ENCODE results near the gene C2orf68.
A peak's percentile ranks its signal among the peaks of the same experiment; 100 is the strongest.
"Not testable (repeated sequence)": the region's sequence is repeated elsewhere in the genome, so short reads cannot be mapped to it uniquely, and the experiment has no call there.

Gene C2orf68

DNA sequence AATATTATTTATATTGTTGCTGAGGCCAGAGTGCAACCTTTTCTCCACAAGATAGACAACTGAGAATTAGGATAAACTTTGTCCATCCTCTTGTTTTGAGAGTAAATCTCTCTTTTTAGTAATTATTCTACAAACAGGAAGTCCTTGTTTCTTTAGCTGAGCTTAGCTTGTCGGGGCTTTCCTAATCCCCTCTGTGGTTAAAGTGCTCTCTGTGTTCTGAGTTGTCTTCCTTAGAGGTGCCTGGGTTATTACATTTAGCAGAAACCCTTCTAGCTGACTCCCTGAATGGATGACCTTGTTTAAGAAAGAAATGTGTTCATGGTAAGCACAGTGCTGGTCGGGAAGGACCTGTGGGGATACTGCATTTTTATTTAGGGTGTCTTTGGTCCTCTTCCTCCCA, 16.8 kb upstream of the C2orf68 start:
- no peak for DNase-seq

DNA sequence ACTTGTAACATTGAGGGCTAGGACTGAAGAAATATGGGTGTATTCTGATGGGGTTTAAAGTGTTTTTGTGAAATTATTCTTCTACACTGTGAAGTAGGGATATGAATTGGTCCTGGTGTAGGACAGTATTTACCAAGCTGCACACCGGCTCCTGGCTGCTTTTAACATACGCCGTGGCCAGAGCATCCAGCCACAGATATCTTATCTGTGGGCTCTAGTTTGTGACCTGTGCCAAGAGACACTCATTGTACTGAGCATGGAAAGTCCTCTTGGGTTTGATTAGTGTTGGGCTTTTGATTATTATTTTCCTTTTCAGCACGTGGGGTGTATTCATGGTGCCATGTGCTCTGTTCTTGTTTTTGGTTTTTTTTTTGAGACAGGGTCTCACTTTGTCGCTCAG, 12.1 kb upstream of the C2orf68 start:
- no peak for DNase-seq

DNA sequence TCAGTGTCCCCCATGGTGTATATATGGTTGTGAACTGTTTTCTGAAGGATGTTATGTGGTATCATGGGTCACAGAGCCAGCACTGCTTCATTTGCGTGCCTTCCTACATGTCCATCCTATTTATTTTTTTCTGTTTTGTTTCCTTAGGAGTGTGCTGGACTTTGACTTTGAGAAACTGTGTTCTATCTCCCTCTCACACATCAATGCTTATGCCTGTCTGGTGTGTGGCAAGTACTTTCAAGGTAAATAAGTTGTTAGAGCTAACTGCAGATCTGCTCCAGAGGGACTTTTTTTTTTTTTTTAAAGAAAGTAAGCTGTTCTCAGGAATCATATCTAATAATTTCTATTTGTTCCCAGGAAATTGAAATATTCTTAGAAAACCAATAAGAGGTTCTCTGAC, 9.5 kb upstream of the C2orf68 start:
- no peak for DNase-seq

DNA sequence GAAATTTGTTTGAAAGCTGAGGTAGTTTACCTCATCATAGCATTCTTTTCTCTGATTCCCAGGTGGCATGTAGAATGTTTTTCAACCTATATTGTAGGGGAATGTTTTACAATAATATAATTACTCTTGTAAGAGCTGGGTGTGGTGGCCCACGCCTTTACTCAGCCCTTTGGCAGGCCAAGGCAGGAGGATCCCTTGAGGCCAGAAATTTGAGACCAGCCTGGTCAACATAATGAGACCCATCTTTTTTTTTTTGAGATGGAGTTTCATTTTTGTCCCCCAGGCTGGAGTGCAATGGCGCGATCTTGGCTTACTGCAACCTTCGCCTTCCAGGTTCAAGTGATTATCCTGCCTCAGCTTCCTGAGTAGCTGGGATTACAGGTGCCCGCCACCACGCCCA, 7.8 kb upstream of the C2orf68 start:
- no peak for DNase-seq

DNA sequence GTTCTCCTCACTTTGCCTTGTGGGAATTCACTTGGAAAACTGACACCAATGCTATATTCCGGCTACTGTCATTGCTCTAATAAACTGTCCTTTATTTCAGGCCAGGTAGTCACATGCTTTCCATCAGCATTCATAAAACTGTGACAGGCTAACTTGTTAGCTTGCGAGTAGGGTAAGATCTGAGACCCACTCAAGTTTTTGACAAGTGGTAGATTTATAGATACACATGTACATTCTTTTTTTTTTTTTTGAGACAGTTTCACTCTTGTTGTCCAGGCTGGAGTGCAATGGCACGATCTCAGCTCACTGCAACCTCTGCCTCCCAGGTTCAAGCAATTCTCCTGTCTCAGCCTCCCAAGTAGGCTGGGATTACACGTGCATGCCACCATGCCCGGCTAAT, 5.9 kb upstream of the C2orf68 start:
- DNase-seq: not testable (repeated sequence)

DNA sequence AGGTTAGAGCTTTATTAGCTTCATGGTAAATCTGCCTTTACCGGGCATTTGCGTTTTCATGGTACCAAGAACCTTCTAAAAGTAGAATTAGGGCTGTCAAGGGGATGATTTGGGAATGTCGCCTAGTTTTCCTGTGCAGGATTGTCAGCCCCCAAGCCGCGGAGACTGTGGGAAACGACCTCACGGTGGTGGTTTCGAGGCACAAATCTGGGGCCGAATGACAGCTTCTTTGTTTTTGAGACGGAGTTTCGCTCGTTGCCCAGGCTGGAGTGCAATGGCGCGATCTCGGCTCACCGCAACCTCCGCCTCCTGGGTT, 3.5 kb upstream of the C2orf68 start:
- DNase-seq: no peak

DNA sequence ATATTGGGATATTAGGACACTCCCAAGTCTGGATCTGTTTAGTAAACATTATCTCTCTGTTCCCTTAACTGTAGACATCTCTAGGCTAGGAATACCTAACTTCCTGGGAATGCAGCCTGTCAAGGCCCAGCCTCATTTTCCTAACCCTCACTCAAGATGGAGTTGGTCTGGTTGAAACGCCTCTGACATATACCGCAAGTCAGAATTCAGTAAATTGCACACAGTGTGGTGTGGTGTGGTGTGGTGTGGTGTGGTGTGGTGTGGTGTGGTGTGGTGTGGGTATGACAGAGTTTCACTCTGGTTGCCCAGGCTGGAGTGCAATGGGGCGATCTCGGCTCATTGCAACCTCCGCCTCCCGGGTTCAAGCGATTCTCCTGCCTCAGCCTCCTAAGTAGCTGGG, 2.9 kb upstream of the C2orf68 start:
- DNase-seq: not testable (repeated sequence)

DNA sequence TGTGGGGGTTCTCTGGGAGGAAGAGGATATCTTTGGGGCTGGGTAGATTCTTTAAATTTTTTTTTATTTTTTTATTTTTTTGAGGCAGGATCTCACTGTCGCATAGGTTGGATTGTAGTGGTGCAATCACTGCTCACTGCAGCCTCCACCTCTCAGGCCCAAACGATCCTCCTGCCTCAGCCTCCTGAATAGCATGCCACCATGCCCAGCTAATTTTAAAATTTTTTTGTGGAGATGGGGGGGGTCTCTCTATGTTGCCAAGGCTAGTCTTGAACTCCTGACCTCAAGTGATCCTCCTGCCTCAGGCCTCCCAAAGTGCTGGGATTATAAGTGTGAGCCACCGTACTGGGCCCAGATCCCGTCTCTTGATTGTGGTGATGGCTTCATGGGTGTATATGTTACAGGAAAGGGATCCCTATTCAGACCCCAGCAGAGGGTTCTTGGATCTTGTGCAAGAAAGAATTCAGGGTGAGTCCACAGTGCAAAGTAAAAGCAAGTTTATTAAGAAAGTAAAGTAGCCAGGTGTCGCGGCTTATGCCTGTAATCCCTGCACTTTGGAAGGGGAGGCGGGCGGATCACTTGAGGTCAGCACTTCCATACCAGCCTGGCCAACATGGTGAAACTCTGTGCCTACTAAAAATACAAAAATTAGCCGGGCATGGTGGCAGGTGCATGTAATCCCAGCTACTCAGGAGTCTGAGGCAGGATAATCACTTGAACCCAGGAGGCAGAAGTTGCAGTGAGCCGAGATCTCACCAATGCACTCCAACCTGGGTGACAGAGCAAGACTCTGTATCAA, 2.0 kb upstream of the C2orf68 start:
- DNase-seq: no peak

DNA sequence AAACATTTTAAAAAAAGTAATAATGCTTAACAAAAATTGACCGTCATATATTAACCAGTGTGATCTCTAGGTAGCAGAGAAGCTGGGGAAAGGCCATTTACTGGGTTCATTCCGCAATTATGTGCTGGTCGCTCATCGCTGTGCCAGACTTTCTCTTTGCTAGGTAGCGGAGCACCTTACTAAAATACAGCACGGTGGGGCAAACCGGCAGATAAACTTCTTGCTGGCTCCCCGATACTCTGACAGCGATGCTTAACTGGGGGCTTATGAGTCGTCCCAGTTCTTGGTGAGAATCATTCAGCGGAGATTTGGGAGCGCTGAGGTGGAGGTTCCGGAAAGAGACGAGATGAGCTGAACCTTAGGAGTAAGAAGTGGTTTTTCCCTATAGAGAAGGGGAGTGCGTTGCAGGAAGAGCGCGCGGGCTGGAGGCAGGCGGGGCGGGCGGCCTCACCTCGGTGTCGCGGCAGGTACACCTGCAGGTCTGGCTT, 605 bp downstream of the C2orf68 start:
- no peak for DNase-seq

DNA sequence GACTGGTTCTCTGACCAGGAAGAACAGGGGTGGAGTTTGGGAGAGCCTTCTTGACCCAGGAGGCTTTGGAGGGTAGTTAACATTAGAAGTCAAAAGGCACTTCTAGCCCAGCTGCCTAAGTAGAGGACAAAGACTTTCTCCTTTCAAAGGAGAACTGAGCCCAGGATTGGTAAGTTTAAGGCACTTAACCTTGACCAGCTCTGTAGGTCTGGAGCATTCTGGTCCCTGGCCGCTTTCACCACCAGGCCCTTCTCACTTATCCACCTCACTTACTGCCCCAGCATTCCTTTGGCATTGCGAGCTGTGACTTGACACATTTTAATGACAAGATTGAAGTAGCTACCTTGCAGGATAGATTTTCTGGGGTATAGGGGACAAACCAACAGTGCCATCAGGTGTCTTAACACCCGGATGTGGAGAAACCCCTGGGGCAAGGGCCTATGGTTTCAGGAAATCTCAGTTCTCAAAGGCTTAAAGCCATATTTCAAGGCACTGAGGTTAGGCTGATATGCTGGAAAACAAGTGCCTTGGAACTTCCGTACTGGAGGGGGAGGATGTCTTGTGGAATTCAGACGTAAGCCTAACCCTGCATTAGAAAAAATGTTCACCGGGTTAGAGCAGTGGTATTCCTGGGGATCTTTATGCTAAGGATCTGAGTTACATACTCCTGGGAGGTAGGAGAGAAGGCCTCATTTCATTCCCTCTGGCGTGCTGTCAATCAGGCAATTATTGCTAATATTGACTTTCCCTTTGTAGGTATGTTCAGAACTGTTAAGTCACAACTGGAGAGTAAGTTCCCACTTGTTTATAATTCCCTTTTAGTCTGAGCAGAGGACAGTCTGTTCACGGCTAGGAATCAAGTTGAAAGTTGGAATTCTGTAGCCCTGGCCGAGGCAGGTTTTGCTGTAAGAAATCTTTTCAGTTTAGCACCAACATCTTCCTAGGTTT, 4.3 kb downstream of the C2orf68 start:
- no peak for DNase-seq

DNA sequence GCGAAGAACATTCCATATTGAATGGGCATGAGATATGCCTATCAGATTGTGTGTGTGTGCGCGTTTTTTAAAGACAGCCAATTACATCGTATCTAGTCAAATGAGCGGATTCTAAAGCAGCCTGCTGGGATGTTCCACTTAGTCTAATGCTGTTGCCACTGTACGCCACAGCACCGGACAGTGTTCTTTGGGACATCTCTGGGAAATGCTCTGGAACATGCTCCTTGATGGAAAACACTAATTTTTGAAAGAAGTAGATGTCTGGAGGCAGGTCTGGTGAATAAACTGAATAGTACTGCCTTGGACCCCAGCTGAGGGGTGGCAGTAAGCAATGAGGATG, 5.8 kb downstream of the C2orf68 start:
- no peak for DNase-seq

DNA sequence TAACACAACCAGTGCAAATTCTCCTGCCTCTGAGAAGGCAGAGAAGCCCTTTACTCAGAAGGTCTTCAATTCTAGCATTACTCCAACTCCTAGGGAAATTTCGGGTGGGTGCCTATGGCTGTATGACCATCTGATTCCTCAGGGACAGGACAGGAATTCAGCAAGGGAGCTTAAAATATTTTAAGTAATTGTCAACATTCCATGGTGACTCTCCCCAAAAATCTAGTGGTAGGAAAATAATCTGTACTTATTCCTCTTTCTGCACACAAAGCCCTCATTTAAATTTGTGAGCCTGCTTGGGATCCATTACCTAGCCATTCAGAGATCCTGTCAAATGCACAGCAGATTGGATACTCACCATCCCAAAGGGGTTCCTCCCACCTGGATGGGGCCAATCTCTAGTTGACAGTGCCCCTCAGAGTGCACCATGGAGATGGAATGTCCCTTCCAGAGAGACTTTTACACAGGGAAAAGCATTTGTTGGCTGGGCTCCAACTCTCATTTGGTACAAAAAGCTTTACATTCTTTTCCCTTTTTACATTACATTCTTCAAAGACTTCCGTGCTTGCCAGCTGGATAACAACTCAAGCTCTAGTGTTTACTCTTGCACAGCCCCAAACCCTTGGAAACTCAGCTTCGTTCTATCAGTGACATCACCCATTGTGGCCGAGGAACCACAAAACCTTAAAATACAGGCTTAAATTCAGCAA, 6.3 kb downstream of the C2orf68 start:
- DNase-seq: no peak

DNA sequence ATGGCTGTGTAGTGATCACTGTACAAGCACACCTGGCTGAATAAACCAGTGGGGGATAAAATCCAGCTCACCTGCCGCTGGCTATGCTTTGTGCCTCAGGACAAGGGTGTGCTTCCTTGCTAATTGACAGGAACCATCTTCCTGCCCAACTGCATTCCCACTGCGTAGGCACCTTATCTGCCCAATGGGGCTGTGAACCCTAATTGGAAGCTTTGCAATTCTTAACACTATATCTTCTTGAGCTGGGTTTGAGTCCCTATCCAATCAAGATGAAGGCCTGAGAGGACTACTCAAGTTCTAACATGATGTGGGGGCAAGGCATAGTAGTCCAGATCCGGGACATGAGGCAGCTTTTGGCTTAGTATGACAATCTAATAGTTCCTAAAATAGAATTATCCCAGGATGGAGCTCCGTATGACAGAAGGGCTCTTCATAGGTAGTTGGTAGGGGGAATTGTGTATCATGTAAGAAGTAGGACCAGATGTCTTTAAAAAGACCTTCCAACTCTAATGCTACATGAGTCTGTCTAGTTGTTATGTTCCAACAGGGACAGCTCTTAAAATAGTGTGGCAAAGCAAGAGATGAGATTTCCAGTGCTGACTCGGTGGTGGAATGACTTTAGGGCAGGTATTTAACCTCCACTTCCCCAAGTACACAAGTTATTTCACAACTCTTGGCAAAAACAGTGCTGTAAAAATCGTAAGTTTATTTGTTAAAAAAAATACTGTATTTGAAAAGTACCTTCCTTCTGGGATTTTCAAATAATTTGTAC, 7.1 kb downstream of the C2orf68 start:
- no peak for DNase-seq

DNA sequence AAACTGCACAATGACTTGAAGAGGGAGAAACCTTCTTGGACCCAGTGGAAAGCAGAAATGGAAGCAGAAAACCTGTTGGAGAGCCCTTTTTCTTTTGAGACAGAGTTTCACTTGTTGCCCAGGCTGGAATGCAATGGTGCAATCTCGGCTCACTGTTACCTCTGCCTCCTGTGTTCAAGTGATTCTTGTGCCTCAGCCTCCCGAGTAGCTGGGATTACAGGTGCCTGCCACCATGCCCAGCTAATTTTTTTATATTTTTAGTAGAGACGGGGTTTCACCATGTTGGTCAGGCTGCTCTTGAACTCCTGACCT, 7.8 kb downstream of the C2orf68 start:
- DNase-seq: not testable (repeated sequence)

DNA sequence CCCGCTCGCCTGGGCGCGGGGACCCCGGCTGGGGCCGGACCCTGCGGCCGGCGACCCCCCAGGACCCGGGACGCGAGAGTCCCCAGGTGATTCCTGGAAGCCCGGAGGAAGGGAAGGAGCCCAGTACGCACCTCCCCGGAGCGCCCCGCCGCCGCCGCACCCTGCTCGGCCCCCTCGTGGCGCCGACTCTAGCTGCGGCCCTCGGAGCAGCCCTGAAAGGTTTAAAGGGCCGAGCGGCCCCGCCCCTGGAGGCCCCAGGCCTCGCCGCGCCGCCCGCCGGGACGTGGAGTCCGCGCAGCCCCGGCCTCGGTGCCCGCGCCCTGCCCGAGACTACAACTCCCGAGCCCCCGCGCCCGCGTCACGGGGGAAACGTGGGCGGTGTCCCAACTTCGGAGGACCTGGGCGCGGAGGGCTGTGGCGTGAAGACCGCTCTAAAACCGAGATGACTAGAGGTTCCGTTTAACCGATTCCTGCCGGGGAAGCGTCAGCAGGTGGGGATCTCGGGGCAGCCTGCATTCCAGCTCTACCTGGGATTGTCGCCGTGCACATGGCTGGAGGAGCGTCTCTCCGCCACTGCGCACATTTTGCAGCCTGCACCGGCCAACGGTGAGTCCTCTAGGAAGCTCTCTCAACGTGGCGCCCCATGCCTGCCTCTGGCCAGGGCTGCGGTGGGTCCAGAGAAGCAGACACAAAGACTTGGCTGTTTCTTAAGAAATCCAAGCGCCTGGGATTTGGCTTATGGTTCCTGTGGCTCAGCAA, 9.2 kb downstream of the C2orf68 start, which contains the start of gene TMEM150A:
TMEM150A (minus strand) TSS at position 223 of the 759 bp plus-strand sequence. CDS start 750 bp downstream, outside the sequence.
- peak; percentile 79 to 85 for DNase-seq

DNA sequence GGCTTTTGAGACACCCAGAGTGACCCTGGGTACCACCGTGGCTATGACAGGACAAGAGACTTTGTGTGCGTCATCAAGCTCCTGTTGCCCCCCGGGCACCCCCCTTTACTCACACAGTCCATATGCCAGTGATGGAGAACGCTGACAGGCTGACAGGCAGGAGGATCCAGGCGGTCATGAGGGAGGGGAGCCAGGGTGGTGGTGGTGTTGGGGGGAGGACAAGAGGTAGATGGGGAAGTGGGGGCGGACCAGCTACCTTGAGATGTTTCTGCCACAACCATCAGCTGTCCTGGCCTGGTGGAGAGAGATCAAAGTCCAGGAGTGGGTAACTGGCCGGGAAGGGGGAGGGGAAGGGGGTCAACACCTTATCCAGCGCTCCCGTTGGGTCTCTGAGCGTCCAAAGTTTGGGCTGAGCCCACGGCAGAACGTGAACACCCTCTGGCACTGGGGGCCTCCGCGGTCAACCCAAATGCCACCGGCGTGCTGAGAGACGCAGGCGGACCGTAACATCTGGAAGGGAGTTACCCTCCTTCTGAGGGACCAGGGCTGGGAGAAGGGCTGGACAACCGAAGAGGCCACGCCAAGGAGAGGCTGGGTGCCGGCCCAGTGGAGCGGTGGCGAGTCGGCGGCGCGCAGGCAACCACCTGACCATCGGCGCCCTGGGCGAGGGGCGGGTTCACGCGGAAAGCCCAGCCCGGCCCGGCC, 9.9 kb downstream of the C2orf68 start:
- DNase-seq: no peak

DNA sequence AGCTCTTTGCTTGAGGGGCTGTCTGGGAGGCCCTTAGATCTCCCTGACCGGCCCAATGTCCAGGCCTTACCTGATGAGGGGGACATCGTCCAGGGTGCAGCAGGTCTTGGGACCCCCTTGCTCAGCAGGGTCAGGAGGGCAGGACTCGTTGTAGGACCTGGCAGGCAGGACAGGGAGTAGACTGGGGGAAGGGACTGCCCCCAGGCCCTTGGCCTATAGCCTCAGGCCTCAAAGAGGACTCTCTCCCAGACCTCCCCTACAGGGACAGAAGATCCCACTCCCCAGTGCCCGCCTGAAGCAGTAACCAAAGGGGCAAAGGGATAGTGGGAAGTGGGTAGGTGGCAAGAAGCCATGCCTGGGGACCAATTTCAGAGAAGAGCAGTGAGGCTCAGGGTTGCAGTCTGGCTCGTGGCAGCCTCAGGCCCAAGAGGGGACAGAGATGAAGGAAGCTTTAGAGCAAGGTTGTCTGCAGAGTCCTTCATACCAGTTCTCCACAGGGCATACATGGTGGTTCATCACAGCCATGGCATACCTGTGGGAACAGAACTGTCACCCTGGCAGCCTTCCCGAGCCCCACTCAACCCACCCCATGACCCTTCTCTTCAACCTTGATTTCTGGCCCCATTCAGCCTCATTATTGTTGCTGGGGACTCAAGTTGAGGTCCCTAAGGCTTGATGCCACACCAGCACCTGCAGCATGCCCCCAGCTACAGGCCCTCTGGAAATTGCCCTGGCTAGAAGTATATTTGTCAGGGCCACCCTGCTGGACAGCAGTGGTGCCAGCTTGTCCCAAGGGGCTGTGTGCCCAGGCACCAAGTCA, 10.7 kb downstream of the C2orf68 start:
- no peak for DNase-seq

DNA sequence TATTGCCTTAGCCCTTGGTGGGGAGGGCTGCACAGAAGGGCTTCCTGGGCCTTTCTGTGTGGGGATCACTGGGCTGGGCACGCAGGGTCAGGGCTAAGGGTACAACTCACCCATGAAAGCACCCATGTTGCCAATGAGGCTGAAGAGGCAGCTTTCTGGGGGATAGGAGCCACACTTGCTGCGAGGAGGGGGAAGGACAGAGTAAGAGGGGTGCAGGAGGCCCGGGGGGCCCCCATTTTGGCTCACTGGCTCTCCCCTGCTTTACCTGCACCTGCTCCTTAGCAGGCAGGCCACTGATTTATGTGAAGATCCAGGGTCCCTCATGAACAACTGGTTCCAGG, 11.7 kb downstream of the C2orf68 start:
- DNase-seq: no peak

DNA sequence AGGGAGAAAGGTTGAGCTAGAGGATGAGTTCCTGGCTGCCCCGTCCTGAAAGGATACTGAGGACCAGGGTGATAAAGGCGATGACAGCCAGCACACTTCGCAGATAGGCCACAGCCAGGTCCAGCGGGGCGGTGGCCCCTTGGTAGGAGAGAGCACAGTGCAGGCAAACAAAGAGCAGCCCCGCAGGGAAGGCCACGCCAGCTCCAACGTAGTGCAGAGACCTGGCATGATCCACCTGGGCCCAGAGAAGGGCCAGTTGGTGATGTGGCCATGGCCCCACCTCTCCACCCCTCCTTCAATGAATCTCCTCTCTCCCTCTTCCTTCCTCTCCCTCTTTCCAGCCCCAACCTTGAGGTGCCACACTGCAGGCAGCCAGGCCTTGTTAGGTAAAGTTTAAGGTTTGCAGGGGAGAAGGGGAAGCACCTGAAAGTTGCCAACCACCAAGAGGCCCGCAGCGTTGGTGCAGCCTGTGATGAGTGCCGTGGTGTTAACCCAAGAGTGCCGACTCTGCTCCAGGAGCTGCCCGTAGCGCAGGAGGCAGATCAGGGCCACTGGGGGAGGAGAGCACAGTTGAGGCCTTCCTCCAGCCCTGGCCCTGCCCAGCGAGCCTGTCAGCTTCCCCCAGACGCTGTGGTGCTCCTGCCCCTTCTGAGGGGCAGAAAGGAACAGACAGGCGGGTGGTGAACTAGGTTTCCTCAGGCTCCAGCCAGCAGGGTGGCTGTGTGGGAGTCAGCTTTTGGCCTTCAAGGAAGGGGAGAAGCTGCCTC, 12.2 kb downstream of the C2orf68 start:
- no peak for DNase-seq
